Neuronal stem cell (in vitro differentiated cells): ENCODE data around the gene TNFSF13B.

Experiments
- DNase-seq: peaks from one replicate; pipeline ENCODE4 v3.0.0-alpha.2; 2013; ENCODE audit warnings: low spot score
- H2AFZ ChIP-seq: one replicate; pipeline ENCODE4 v1.6.1; 2013; ENCODE audit warnings: mild to moderate bottlenecking, low read length, inconsistent platforms
- H2AK5ac ChIP-seq: 2 replicates; pipeline ENCODE4 v1.6.1; 2013; ENCODE audit warnings: low read depth, mild to moderate bottlenecking, inconsistent platforms, low read length, moderate library complexity, mixed read lengths
- H2BK120ac ChIP-seq: 2 replicates; pipeline ENCODE4 v1.6.1; 2013; ENCODE audit warnings: low read depth, mild to moderate bottlenecking, inconsistent platforms, low read length, moderate library complexity, mixed read lengths
- H2BK12ac ChIP-seq: one replicate; pipeline ENCODE4 v1.6.1; 2013; ENCODE audit warnings: low read length, inconsistent platforms
- H2BK15ac ChIP-seq: 2 replicates; pipeline ENCODE4 v1.6.1; 2013; ENCODE audit warnings: mild to moderate bottlenecking, low read length, inconsistent platforms, mixed read lengths
- H2BK5ac ChIP-seq: one replicate; pipeline ENCODE4 v1.6.1; 2013; ENCODE audit warnings: inconsistent platforms, mild to moderate bottlenecking, low read length, moderate library complexity
- H3K14ac ChIP-seq: one replicate; pipeline ENCODE4 v1.6.1; 2013; ENCODE audit warnings: low read length, inconsistent platforms
- H3K18ac ChIP-seq: 2 replicates; pipeline ENCODE4 v1.6.1; 2013; ENCODE audit warnings: low read length, inconsistent platforms
- H3K23ac ChIP-seq: 2 replicates; pipeline ENCODE4 v1.6.1; 2013; ENCODE audit warnings: low read depth, mild to moderate bottlenecking, mixed read lengths, low read length, inconsistent platforms; ENCODE audit not compliant: poor library complexity
- H3K27ac ChIP-seq: replicated peaks from 3 replicates; pipeline ENCODE4 v1.5.1; 2013; ENCODE audit warnings: low read length, inconsistent platforms
- H3K27me3 ChIP-seq, 3 experiments: 2 replicates each; pipeline ENCODE4 v1.6.1; 2013; ENCODE audit warnings: low read length in 3 of 3, mild to moderate bottlenecking in 2 of 3, inconsistent platforms in 1 of 3, low read depth in 1 of 3, mixed read lengths in 1 of 3, moderate library complexity in 1 of 3; ENCODE audit not compliant: control insufficient read depth in 3 of 3, insufficient read depth in 3 of 3
- H3K36me3 ChIP-seq, 2 donors: replicated peaks in 1 of 2; 2 replicates each; pipeline ENCODE4 v1.6.1; 2013; ENCODE audit warnings: low read length in 2 of 2; ENCODE audit not compliant: control insufficient read depth in 2 of 2, insufficient read depth in 2 of 2
- H3K4ac ChIP-seq: 2 replicates; pipeline ENCODE4 v1.6.1; 2013; ENCODE audit warnings: inconsistent platforms, mild to moderate bottlenecking, low read length, moderate library complexity
- H3K4me1 ChIP-seq, 2 donors: 1 replicate in 1 of 2; 2 replicates in 1 of 2; pipeline ENCODE4 v1.6.1; 2013; ENCODE audit warnings: low read length in 2 of 2, low read depth in 1 of 2; ENCODE audit not compliant: control insufficient read depth in 2 of 2, insufficient read depth in 1 of 2
- H3K4me2 ChIP-seq: one replicate; pipeline ENCODE4 v1.6.1; 2013; ENCODE audit warnings: mild to moderate bottlenecking, low read length, inconsistent platforms; ENCODE audit not compliant: insufficient read depth, poor library complexity, severe bottlenecking
- H3K4me3 ChIP-seq, 2 donors: 2 replicates each; pipeline ENCODE4 v1.5.1; 2013; ENCODE audit warnings: low read length in 2 of 2, mild to moderate bottlenecking in 2 of 2, inconsistent platforms in 1 of 2, moderate library complexity in 1 of 2
- H3K79me1 ChIP-seq: one replicate; pipeline ENCODE4 v1.6.1; 2013; ENCODE audit warnings: low read depth, mild to moderate bottlenecking, inconsistent platforms, low read length, moderate library complexity
- H3K9ac ChIP-seq: one replicate; pipeline ENCODE4 v1.6.1; 2013; ENCODE audit warnings: mild to moderate bottlenecking, low read depth, low read length, inconsistent platforms; ENCODE audit not compliant: poor library complexity
- H3K9me3 ChIP-seq, 2 donors: replicated peaks in 1 of 2; 2 replicates each; pipeline versions ENCODE3 to v1.6.1; 2013; ENCODE audit warnings: low read length in 2 of 2, mild to moderate bottlenecking in 2 of 2, inconsistent platforms in 1 of 2, low read depth in 1 of 2, mixed read lengths in 1 of 2, moderate library complexity in 1 of 2; ENCODE audit not compliant: control insufficient read depth in 2 of 2, insufficient read depth in 1 of 2
- H4K8ac ChIP-seq: one replicate; pipeline ENCODE4 v1.6.1; 2013; ENCODE audit warnings: low read depth, mild to moderate bottlenecking, inconsistent platforms, low read length, moderate library complexity
- H4K91ac ChIP-seq: one replicate; pipeline ENCODE4 v1.6.1; 2013; ENCODE audit warnings: low read length, low read depth, mild to moderate bottlenecking, inconsistent platforms; ENCODE audit not compliant: poor library complexity
- WGBS, 2 donors: extraction: QIAGEN DNeasy Blood & Tissue Kit; methylation state at CpG; one replicate each; pipeline ENCODE4 v1.1.7; 2013; ENCODE audit warnings: missing lambda C conversion rate in 2 of 2, mixed read lengths in 1 of 2; ENCODE audit not compliant: insufficient read length in 2 of 2, insufficient replicate concordance in 1 of 2; ENCODE audit errors: extremely low coverage in 2 of 2; 5-methylcytosine and 5-hydroxymethylcytosine counted together

The TNFSF13B gene

GRCh38 chr13:108289819-108290218 lies 20.3 kb downstream of the TNFSF13B start:
- Histone ChIP-seq H3K4ac (no peak overlapping the region), H3K9ac (no peak overlapping the region), H3K27ac (no peak overlapping the region), H2BK5ac (no peak overlapping the region), H2AK5ac (no peak overlapping the region), H3K27me3 (no peaks in the 10 kb centered on the region), H3K79me1 (no peaks in the 10 kb centered on the region), H4K8ac (no peak overlapping the region), H3K4me2 (no peak overlapping the region), H3K14ac (no peak overlapping the region), H2BK12ac (no peak overlapping the region), H3K4me1 (no peaks in the 10 kb centered on the region), H3K36me3 (no peaks in the 10 kb centered on the region), H3K9me3 (no peaks in the 10 kb centered on the region), H3K23ac (no peak overlapping the region), H3K4me3 (no peak overlapping the region), H2BK15ac (no peak overlapping the region), H4K91ac (no peak overlapping the region), H2AFZ (no peak overlapping the region), H3K18ac (no peak overlapping the region), H2BK120ac (no peak overlapping the region)
- DNase-seq = no peak
- no CpG with 5 or more reads among the region's 1 CpG for WGBS, 2 donors

- Histone ChIP-seq H3K9ac (no peak overlapping the region), H3K79me1 (peaks cover 1% of the 10 kb centered on the region), H2BK15ac (no peak overlapping the region), H3K18ac (no peak overlapping the region), H3K4me1 (no peaks in the 10 kb centered on the region), H3K27ac (no peak overlapping the region), H3K23ac (no peak overlapping the region), H3K4ac (no peak overlapping the region), H3K14ac (no peak overlapping the region), H2AFZ (no peak overlapping the region), H3K36me3 (no peaks in the 10 kb centered on the region), H3K4me2 (no peak overlapping the region), H3K9me3 (no peaks in the 10 kb centered on the region), H3K27me3 (no peaks in the 10 kb centered on the region), H2AK5ac (no peak overlapping the region), H2BK5ac (no peak overlapping the region), H2BK12ac (no peak overlapping the region), H4K91ac (no peak overlapping the region), H2BK120ac (no peak overlapping the region), H4K8ac (no peak overlapping the region), H3K4me3 (no peak overlapping the region)
- no peak for DNase-seq
- no CpG with 5 or more reads among the region's 1 CpG for WGBS, 2 donors
Observed at GRCh38 chr13:108297114-108297513, 27.6 kb downstream of the TNFSF13B start.

- H3K9ac ChIP-seq = no peak overlapping the region
- WGBS, 2 donors = no CpG with 5 or more reads among the region's 1 CpG
- H3K27me3 ChIP-seq = no peaks in the 10 kb centered on the region
- no peak overlapping the region for H3K4me2 ChIP-seq
- no peak overlapping the region for H2BK15ac ChIP-seq
- no peak overlapping the region for H3K27ac ChIP-seq
- H3K4me3 ChIP-seq = no peak overlapping the region
- no peak overlapping the region for H2AFZ ChIP-seq
- H3K4ac ChIP-seq = no peak overlapping the region
- no peak overlapping the region for H2BK5ac ChIP-seq
- no peaks in the 10 kb centered on the region for H3K4me1 ChIP-seq
- no peak overlapping the region for H3K14ac ChIP-seq
- H3K36me3 ChIP-seq = no peaks in the 10 kb centered on the region
- no peak overlapping the region for H2BK12ac ChIP-seq
- no peak overlapping the region for H3K23ac ChIP-seq
- no peak overlapping the region for H2AK5ac ChIP-seq
- H3K9me3 ChIP-seq = no peaks in the 10 kb centered on the region
- DNase-seq = no peak
- H4K8ac ChIP-seq = no peak overlapping the region
- H3K18ac ChIP-seq = no peak overlapping the region
- H2BK120ac ChIP-seq = no peak overlapping the region
- H3K79me1 ChIP-seq = peaks cover 1% of the 10 kb centered on the region
- no peak overlapping the region for H4K91ac ChIP-seq
Observed at GRCh38 chr13:108302279-108302678, 32.8 kb downstream of the TNFSF13B start.

- Histone ChIP-seq H2BK15ac (no peak overlapping the region), H4K91ac (no peak overlapping the region), H2AK5ac (no peak overlapping the region), H2BK12ac (no peak overlapping the region), H2AFZ (no peak overlapping the region), H3K4me3 (no peak overlapping the region), H3K36me3 (no peaks in the 10 kb centered on the region), H3K4ac (no peak overlapping the region), H2BK5ac (no peak overlapping the region), H3K79me1 (no peaks in the 10 kb centered on the region), H2BK120ac (no peak overlapping the region), H3K9ac (no peak overlapping the region), H3K4me2 (no peak overlapping the region), H3K14ac (no peak overlapping the region), H4K8ac (no peak overlapping the region), H3K27me3 (no peaks in the 10 kb centered on the region), H3K9me3 (no peaks in the 10 kb centered on the region), H3K23ac (no peak overlapping the region), H3K27ac (no peak overlapping the region), H3K18ac (no peak overlapping the region), H3K4me1 (no peaks in the 10 kb centered on the region)
- no CpG with 5 or more reads among the region's 7 CpGs for WGBS, 2 donors
- no peak for DNase-seq
Observed at GRCh38 chr13:108304170-108305016, 34.9 kb downstream of the TNFSF13B start.
